RPMI8226 (cell line): Measurements from ENCODE around the gene GALNT2.

ENCODE experiments used
- DNase-seq: peaks from one replicate; pipeline ENCODE4 v3.0.0-alpha.2; 2015

GALNT2 gene

DNA sequence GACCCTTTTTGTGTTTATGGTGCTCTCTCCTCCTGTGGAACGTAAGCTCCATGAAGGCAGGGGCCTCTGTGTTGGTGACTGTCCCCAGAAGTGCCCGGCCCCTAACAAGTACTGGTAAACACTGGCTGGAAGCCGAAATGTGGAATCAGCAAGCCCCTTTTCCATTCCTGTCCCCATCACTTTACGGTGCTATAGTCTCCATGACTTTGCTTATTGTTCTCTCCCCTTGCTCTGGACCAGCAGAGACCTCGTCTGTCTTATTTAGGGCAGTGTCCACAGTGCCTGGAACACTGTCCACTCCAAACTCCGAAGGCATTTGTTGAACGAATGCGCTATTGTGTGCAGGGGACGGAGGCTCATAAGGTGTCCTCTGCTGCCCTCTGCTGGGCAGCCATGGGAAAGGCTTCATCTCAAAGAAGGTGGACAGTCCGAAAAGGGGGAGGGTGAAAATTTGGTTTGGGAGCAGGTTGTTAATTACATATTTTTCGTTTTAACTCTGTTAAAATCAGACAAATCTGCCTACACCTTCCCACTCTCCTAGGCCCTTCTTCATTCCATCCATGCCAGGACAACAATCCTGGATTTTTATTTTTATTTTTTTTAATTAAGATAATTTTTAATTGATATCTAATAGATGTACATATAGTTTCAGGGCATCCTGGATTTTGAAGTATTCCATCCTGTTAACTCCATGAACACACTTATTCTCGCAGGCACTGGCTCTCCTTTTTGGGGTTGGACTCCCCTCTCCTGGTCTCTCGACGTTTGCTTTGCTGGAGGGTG, 243.5 kb downstream of the GALNT2 start:
- peak; percentile 84 for DNase-seq

DNA sequence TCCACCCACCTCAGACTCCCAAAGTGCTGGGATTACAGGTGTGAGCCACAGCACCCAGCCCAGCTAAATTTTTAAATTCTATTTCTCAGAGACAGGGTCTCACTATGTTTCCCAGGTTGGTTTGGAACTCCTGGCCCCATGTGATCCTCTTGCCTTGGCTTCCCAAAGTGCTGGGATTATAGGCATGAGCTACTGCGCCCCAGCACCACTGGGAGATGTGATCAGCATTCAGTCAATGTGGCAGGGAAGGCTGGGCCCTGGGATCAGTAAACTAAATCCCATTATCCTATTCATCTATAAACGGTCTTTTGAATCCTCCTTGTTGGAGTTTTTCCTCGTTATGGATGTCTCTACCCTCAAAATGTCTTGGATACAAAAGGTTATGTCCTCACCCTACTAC, 245.6 kb downstream of the GALNT2 start:
- no peak for DNase-seq

DNA sequence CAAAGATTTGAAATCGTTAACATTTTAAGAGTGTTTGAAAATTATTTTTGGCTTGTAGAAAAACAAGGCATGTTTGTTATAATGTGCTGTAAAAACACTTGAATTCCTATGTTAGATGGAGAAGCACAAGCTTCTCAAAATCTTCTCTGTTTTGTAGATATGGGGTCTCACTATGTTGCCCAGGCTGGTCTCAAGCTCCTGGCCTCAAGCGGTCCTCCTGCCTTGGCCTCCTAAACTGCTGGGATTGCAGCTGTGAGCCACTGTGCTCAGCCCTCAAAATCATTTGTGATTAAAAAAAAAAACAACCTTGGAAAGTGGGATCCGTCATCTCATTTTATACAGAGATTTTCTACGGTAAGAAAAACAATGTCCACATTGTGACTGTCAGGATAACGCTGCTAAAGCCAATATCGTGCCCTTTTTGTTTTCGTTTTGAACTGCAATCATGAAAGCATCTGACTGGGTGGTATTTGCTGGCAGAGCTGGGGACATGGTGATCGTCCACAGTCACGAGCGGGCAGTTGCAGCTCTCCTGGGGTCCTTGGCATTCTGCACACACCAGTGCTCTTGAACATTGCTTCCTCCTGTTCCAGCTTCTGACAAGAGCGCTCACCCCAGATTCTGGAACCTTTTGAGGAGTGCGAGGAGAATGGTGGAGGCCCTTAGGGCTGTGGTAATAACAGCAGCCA, 246.6 kb downstream of the GALNT2 start:
- DNase-seq, result no peak

DNA sequence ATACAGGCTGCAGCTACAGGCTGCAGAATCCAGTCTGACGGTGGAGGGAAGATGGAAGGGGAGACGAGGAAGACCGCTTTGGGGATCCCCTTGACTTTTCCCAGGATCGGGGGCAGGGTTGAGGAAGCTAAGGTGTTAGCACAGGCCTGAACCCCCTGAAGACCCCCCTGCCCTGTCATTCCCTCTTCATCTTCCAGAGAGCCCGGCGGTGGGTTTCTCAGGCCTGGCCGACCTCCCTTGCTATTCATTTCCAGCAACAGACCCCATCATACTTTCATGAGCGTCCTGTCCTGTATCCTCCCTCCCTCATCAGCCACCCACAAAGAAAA, 247.1 kb downstream of the GALNT2 start:
- no peak for DNase-seq

DNA sequence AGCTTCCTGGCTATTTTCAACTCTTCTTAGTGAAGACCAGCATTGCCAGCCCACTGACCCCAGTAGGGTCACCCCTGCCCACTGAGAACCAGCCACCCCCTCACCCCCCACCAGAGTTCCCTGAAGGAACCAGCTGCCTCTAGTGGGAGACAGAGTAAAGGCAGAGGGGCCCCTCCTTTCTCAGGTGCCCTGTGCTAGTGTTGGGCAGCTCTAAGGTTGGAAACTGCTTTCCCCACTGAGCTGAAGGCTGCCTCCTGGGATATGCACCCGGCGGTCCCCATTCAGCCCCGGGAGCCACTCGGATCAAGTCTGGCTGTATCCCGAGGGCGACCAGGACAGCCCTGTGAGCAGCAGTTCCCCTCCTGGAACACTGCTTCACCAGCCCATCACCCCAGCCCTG, 248.1 kb downstream of the GALNT2 start:
- DNase-seq, result no peak

DNA sequence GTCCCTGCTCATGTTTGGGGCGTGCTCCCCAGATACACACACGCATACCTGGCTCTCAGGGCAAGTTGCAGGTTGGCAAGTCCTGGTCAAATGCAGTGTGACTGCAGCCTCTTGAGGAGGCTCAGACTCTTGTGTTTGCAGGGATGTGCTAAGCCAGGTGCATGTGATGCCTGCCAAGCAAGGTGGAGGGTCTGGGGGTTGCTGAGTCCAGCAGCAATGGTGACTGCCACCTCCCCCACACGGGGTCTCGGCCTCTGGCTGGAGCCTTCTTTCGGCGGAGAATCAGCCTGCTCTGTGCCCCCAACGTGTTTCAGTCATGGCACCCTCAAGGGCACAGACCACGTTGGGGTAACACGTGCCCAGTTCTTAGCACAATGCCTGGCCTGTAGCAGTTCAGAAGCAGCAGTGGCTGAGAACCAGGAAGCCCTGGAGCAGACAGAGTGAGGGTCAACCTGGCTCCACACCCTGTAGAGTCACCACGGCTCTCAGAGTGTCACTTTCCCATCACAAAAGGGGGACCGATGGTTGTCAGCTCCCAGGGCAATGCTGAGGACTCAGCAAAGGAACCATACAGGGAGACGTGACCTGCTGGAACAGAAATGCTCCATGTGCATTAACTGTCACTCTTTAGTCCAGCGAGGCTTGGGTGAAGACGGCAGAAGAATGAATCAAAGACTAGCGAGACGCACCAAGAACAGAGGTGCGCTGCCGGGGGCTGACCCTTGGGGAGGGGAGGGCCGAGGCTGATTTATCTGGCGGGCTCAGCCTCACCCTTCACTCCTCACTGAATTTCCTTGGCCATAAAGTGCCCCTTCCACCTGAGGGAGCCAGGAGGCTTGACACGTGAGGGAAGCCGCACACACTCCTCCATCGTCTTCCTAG, 250.1 kb downstream of the GALNT2 start:
- no peak for DNase-seq

DNA sequence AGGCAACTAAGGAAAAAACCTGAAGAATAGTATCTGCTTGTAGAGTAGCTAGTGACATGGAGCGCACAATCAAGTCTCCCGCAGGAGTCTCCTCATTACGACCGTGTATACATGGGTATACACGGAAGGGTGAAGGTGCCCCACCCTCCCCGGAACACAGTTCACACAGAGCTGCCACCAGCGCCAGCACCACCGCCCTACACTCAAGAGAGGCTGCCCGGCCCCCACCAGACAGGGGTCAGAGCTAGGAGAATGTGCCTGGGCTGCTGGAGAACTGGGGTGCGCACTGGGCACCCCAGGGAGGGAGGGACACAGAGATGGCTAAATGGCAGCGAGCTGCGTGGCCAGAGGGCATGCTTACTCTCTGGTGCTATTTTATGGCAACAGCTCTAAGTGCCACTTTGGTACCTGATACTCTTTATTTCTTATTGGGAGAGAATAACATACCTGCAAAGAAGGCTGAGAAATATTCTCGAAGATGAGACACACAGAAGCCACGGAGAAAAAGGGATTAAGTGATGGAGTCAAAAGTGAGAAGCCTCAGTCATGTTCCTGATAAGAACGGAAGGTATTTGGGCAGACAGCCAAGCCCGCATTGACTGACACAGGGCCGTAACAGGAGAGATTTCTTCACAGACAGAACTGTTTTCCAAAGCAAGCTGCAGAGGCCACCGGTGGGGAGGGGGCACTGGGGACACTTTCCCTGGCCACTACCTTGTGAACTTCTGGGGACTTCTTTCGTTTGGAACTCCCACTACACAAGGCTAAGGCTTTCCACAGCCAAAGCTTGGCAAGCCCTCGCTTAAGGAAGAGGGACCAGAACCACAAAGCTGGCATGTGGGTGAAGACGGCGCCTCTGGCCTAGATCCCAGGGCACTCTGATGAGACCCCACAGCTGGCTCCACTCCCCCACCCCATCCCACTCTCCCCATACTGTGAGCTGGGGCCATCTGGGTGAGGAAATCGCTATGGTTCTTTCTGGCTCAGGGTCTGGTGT, 251.1 kb downstream of the GALNT2 start:
- peak; percentile 37 for DNase-seq

DNA sequence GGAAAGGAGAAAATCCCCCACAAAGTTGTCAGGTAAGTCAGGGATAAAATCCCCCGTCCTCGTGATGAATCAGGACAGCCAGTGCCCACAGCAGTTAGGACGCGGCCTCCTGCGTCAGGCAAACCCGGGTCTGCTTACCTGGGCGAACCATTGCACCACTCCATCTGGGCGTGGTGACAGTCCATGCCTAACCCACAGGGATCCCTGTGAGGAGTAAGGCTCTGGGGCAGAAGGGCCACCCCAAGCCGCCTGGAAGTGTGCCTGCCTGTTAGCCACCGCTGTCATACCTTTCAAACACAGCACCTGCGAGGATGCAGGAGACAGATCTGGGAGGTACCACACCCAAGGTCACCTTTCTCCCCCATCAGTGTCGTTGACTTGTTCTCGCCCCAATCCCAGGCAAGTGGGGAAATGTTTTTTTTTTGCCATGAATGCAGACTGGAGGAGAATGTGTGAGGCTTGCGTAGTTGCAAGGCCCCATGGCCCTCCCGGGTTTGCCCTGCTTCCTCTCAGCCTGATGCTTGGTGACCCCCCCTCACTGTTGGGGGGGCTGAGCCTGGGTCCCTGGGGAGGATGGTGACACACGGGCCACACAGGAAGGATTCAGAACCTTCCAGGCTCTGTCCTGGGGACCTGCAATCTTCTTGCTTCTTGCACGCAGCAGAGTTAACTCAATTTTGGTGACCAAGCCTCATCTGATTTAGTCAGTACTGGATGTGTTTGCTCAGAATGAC, 252.1 kb downstream of the GALNT2 start:
- DNase-seq, result no peak

DNA sequence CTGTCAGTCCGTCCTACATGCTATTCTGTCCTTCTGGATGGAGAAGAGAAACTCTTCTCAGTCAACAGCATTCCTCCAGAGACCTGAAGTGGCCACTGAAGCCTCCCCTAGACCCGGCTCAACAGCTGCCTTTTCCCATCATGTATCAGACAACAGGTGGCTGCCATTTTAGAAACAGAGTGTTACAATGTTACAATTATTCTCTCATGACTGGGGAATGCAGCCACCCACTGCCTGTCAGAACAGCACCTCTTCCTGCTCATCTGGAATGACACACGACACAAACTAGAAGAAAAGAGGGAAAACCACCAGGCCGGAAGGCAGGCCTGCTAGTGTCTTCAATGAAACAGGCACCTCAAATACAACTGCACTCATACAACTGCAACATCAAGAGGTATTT, 253.8 kb downstream of the GALNT2 start:
- DNase-seq, result no peak

DNA sequence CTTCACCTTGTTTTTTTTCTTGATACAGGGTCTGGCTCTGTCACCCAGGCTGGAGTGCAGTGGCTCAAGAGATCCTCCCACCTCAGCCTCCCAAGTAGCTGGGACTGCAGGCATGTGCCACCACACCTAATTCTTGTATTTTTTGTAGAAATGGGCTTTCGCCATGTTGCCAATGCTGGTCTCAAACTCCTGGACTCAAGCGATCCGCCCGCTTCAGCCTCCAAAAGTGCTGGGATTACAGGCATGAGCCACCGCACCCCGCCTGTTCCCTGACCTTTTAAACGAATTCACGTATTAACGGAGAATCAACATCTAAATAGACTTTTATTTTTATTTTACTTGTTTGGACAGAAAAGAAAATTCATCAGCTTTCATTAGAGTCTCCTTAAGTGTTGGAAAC, 254.3 kb downstream of the GALNT2 start:
- no peak for DNase-seq

DNA sequence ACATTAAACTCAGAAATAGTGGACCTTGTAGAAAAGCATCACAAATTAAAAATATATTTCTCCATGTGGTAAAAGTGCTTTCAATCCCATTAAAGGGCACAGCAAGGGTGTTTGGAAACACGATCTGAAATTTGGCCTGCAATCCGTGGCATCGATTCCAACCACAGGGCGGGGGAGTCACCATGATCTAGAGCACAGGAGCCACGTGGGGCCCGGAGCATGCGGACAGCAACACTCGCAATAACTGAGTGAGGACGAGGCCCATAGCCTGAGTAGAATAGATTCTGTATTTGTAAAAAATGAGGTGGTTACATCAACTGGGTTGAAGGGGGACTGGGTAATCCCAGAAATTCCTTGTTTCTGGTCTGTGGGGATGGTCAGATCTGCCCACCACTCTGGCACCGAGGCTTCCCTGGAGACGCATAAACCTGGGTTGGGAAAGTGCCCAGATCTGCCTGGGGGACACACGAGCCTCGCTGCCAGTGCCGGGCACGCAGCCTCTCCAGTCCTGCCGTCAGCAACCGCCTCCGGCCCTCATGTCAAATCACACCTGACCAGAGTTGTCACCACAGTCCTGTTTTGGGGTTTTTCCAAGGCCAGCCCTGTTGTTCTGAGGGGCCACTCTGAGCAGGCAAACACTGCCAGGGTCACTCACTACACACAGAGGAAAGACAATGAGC, 254.8 kb downstream of the GALNT2 start:
- DNase-seq, result no peak

DNA sequence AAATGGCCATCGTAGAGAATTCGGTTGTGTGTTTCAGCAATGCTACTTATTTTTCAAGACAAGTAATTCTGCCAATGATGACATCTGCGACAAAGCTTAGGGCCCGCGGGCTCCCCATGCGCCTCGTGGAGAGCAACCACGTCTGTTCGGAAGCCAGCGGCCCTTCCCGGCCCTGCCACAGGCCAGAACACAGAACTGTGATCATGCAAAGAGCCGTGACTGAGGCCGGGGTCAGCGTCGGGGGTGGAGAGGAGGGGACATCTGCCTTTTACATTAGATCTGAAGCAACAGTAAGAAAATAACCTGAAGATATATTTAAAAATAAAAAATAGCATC, 255.4 kb downstream of the GALNT2 start:
- no peak for DNase-seq

DNA sequence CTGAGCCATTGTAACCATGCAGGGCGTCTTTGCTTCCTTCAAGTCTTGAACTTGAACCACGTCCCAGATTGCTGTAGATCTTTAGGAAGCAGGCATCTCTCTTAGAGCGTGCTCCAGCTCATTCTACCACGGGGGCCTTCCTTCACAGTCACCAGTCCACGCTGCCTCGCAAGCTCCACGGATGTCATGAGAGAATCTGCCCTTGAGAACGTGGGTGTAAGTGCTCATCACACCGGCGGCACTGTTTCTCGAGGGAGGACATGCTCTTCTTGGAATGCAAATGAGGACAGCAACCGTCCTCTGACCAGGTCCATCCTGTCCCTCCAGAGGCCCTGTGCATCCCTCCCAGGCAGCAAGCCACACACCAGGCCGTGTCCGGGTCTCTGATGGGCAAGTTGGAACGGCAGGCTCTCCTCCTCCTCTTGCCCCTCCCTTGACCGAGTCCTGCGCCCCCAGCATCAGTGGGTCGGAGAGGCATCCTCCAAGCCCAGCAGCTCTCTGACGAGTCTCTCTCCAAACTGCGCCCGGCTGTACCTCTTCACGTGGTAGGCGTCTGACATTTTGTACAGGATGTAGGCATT, 256.0 kb downstream of the GALNT2 start:
- no peak for DNase-seq

DNA sequence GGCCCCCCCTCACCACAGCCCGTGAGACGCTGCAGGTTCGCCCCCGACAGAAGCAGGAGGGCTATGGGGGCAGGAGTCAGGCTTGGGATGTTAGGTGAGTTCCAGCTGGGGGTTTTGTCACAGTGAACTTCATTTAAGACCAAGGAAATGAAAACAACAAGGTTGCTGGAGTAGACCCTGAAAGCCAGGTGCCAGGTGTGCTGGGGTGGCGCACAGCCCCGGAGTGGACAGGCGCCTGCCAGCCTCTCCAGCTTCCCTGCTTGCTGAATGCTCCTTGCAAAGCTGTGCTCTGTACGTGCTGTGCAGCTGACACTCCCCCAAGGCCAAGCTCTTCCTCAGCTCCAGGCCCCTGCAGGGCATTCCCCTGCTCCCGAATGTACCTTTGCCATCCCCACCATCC, 256.6 kb downstream of the GALNT2 start:
- DNase-seq, result no peak

DNA sequence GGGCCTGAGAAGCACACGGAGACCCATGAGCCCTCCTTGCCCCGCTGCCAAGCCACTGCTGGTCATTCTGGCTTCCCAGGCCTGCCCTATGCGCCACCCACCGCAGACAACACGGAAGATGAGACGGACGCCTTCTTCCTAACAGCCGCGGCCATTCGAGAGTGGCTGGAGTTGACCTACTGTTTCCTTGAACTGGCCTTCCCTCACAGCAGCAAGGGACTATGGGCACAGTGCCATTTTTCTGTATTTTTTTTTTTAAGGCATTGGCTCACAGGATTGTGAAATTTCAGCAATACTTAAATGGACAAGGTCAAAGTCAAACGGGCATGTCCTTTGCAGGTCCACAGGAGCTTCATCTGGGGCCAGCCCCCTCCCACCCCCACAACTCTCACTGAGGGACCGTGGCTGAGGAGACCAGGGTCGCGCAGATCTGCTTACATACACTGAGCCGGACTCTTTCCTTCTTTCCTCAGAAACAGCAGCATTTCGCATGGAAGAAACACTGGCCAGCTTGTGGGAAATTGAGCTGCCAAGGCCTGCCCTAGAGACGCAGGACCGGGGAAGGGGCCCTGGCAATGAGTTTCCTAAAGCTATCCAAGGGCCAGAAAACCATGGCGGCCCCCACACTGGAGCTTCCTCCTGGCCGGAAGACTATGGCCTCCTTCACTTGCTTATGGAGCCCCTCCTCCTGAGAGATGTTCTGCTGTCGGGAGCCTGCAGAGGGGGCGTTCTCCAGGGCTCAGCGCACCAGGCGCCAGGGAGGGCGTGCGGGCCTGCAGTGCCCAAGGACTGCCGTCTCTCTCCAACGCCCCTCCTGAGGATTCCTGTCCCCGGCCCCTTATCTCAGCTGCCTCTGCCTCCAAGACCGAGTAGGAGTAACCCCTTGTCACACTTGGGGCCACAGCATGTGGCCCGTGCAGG, 260.2 kb downstream of the GALNT2 start:
- no peak for DNase-seq

DNA sequence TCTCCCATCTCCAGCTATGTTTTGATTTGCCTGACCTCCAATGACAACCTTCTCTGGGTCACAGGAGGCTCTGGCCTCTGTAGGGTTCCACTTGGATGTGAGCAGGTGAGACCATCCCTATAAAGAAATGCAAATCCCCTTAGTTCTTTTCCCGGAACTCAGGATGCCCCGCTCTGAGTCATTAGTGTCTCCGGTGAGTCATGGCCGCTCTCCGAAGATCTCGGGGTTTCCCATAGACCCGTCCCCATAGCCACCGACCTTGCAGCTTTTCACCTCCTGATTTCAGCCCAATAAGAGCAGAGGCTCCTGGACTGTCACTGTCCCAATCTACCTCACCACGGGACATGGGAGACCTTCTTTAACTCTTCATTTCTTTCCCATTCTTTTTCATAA, 260.9 kb downstream of the GALNT2 start:
- DNase-seq, result no peak

DNA sequence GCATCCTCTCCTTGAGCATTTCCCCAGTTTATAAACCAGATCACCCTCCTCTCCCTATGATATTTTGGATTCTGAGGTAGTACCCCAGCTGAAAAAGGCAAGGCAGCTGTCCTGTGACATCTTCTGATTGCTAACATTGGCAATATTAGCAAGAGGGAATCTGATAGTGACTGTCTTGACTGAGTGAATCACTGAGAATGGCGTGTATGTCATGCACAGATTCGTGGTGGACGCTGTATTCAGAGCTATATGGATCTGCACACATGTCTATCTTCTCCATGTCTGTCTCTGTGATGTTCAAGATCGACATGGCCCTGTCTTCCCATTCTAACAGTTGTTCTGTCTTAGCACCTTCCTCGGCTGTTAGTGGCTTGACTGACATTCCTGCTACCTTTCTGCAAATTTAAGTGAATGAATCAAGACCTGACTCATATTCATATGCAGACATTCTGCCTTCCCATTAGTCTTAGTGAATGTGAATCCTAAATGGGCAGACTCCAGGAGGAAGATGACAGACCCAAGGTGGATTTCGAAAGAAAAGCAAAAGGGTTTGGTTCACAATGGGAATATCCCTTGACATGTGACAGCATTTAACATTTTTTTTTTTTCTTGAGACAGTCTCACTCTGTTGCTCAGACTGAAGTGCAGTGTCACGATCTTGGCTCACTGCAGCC, 261.4 kb downstream of the GALNT2 start:
- DNase-seq, result no peak

DNA sequence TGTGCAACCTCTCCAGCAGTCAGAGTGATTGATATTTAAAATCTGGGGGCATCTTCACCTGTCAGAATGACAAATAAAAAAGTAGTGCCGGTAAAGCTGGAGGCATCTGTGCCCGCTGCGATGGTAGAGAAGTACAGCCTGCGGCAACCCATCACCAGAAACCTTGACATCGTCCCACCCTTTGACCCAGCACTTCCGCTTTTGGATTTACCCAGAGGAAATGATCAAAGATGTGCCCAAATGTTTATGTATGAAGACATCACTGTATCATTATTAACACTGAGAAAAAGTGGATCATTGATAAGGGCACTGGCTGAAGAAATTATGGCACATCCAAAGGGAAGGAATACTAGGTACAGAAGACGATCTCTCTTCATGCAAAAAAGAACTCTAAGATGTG, 263.1 kb downstream of the GALNT2 start:
- DNase-seq, result no peak
